Measurements from ENCODE around the gene CCDC175. TPM values are rescaled to one million over a fixed set of nuclear protein-coding genes. Genes with fewer than 3 reads are reported as not detected.

The CCDC175 gene
- polyA plus RNA-seq, 1 donor, result 1.5 TPM

DNA sequence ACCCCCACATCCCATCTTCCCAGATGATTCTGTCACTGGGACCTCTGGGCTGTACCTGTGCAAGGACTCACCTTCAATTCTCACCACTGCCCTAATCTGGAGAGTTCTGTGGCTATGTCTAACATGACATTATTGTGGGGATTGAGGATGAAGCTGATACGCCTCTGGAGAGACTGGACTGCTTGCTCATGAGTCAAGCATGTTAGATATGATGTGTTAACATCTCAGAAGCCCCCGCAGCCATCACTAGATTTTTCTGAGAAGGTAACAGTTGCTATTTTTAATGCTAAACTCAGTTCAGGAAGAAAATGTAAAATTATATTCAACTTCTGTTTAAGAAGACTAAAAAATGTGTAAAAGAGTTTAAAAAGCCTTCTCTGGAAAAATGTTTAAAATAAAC, 66.6 kb downstream of the CCDC175 start:
- no CpG with 5 or more reads among the region's 2 CpGs for WGBS (ENCODE audit: insufficient coverage, low lambda C conversion rate)
- Histone ChIP-seq H3K27ac (ENCODE audit: low read length) (no peak overlapping the region), H3K27me3 (ENCODE audit: control insufficient read depth, insufficient read depth, low read length) (no peaks in the 10 kb centered on the region)

GRCh38 chr14:59509101-59509500, 67.5 kb downstream of the CCDC175 start:
- no CpG with 5 or more reads among the region's 3 CpGs for WGBS (ENCODE audit: insufficient coverage, low lambda C conversion rate)
- no peak overlapping the region for H3K27ac ChIP-seq (ENCODE audit: low read length)
- no peak for DNase-seq

More for the DNA sequence above, 66.6 kb downstream of the CCDC175 start:
- Histone ChIP-seq H3K4me1 (ENCODE audit: control insufficient read depth, insufficient read depth, low read length) (peaks cover 28% of the 10 kb centered on the region), H3K4me3 (ENCODE audit: low read length) (no peak overlapping the region), H3K36me3 (ENCODE audit: control insufficient read depth, insufficient read depth, low read length) (no peaks in the 10 kb centered on the region), H3K9me3 (ENCODE audit: control insufficient read depth, low read depth, low read length) (no peaks in the 10 kb centered on the region)
- no peak for DNase-seq

GRCh38 chr14:59507752-59508103, 68.9 kb downstream of the CCDC175 start:
- WGBS (ENCODE audit: insufficient coverage, low lambda C conversion rate), result no CpG with 5 or more reads among the region's 3 CpGs

More at GRCh38 chr14:59509101-59509500, 67.5 kb downstream of the CCDC175 start:
- no peaks in the 10 kb centered on the region for H3K27me3 ChIP-seq (ENCODE audit: control insufficient read depth, insufficient read depth, low read length)
- H3K4me3 ChIP-seq (ENCODE audit: low read length), result no peak overlapping the region
- no peaks in the 10 kb centered on the region for H3K9me3 ChIP-seq (ENCODE audit: control insufficient read depth, low read depth, low read length)
- H3K36me3 ChIP-seq (ENCODE audit: control insufficient read depth, insufficient read depth, low read length), result no peaks in the 10 kb centered on the region
- peaks cover 28% of the 10 kb centered on the region for H3K4me1 ChIP-seq (ENCODE audit: control insufficient read depth, insufficient read depth, low read length)

DNA sequence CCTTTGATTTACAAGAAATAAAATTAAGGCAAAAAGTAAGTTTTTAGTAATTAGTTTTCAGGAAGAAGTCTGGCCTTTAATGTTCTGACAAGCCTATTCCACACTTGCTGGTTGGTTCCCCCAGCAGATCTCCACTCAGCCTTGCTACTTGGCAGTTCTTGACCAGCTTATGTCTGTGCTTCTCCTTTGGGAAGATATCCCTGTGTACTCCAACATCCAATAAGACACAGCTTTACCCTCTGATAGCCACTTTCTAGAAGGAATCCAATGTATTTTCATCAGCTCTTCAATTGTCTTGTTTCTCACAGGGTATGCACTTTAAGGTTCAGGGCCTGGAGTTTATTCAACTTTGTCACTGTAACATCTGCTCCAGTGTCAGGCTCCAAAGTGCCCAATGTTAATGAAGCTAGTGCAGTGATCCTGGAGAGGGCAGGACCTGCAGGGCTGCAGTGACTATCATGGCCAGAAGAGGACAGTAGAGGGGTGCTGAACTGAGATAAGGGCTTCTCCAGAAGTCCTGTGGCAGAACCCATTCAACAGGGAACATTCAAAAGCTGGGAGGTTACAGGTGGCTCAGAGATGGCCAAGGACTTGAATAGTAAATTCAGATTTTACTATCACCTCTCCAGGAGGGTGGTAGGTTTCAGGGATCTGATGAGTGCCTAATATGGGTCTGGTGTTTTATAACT, 69.4 kb downstream of the CCDC175 start:
- Histone ChIP-seq H3K4me1 (ENCODE audit: control insufficient read depth, insufficient read depth, low read length) (peaks cover 21% of the 10 kb centered on the region), H3K27me3 (ENCODE audit: control insufficient read depth, insufficient read depth, low read length) (no peaks in the 10 kb centered on the region), H3K4me3 (ENCODE audit: low read length) (no peak overlapping the region), H3K27ac (ENCODE audit: low read length) (peak overlapping the region; percentile 28), H3K36me3 (ENCODE audit: control insufficient read depth, insufficient read depth, low read length) (peaks cover 10% of the 10 kb centered on the region), H3K9me3 (ENCODE audit: control insufficient read depth, low read depth, low read length) (no peaks in the 10 kb centered on the region)
- peak; percentile 70 to 81 for DNase-seq

More at GRCh38 chr14:59507752-59508103, 68.9 kb downstream of the CCDC175 start:
- Histone ChIP-seq H3K27ac (ENCODE audit: low read length) (peak overlapping the region; percentile 23), H3K9me3 (ENCODE audit: control insufficient read depth, low read depth, low read length) (no peaks in the 10 kb centered on the region), H3K36me3 (ENCODE audit: control insufficient read depth, insufficient read depth, low read length) (peaks cover 10% of the 10 kb centered on the region), H3K27me3 (ENCODE audit: control insufficient read depth, insufficient read depth, low read length) (no peaks in the 10 kb centered on the region), H3K4me1 (ENCODE audit: control insufficient read depth, insufficient read depth, low read length) (peaks cover 26% of the 10 kb centered on the region), H3K4me3 (ENCODE audit: low read length) (no peak overlapping the region)
- no peak for DNase-seq

- Histone ChIP-seq H3K4me3 (ENCODE audit: low read length) (no peak overlapping the region), H3K9me3 (ENCODE audit: control insufficient read depth, low read depth, low read length) (no peaks in the 10 kb centered on the region), H3K27me3 (ENCODE audit: control insufficient read depth, insufficient read depth, low read length) (no peaks in the 10 kb centered on the region), H3K4me1 (ENCODE audit: control insufficient read depth, insufficient read depth, low read length) (peaks cover 5% of the 10 kb centered on the region), H3K36me3 (ENCODE audit: control insufficient read depth, insufficient read depth, low read length) (peaks cover 27% of the 10 kb centered on the region), H3K27ac (ENCODE audit: low read length) (no peak overlapping the region)
- no peak for DNase-seq
- WGBS (ENCODE audit: insufficient coverage, low lambda C conversion rate), result 100% methylated on average over 1 of the region's 4 CpGs
Measured at GRCh38 chr14:59503256-59503655, 73.4 kb downstream of the CCDC175 start.

DNA sequence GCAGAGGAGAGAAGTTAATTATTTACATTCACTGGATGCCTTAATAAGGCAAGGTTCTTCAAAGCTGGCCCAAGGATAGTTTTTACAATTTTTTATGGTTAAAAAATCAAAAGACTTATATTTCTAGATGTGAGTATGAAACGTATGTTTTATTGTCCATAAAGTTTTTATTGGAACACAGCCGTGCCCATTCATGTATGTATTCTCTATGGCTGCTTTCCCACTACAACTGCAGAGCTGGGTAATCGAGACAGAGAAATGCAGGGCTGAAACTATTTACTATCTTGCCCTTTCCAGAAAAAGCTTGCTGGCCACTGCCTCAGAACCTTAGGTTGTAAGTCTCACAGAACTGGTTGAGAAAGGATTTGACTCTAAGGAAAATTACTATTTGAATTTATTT, 75.9 kb downstream of the CCDC175 start:
- no peak for DNase-seq
- Histone ChIP-seq H3K27ac (ENCODE audit: low read length) (peak overlapping the region; percentile 26), H3K4me1 (ENCODE audit: control insufficient read depth, insufficient read depth, low read length) (no peaks in the 10 kb centered on the region), H3K27me3 (ENCODE audit: control insufficient read depth, insufficient read depth, low read length) (no peaks in the 10 kb centered on the region), H3K4me3 (ENCODE audit: low read length) (no peak overlapping the region), H3K36me3 (ENCODE audit: control insufficient read depth, insufficient read depth, low read length) (peaks cover 39% of the 10 kb centered on the region), H3K9me3 (ENCODE audit: control insufficient read depth, low read depth, low read length) (no peaks in the 10 kb centered on the region)
- WGBS (ENCODE audit: insufficient coverage, low lambda C conversion rate), result 75% methylated on average over 2 of the region's 3 CpGs

DNA sequence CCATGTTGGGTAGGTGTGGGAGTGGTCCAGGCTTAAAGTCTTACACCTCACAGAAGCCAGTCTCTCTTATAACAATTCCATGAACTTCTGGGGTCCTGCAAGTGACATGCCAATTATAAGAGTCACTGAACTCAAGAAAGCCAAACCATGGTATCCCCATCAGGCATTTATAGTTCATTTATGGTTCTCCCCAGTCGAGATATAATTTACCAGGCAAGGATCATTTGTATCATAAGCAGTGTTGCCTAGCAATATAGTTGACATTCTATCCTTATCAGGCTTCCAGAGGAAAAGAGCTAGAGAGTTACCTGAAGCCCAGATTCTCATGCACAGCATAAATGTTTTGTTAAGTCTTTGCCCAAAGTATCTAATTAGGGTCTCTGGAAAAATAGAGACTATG, 84.2 kb downstream of the CCDC175 start:
- no peak overlapping the region for H3K27ac ChIP-seq (ENCODE audit: low read length)
- no CpG with 5 or more reads among the region's 1 CpG for WGBS (ENCODE audit: insufficient coverage, low lambda C conversion rate)
- peaks cover 8% of the 10 kb centered on the region for H3K4me1 ChIP-seq (ENCODE audit: control insufficient read depth, insufficient read depth, low read length)
- DNase-seq, result peak in 1 of 2 donors; percentile 58
- no peaks in the 10 kb centered on the region for H3K9me3 ChIP-seq (ENCODE audit: control insufficient read depth, low read depth, low read length)
- H3K4me3 ChIP-seq (ENCODE audit: low read length), result no peak overlapping the region
- H3K27me3 ChIP-seq (ENCODE audit: control insufficient read depth, insufficient read depth, low read length), result no peaks in the 10 kb centered on the region
- H3K36me3 ChIP-seq (ENCODE audit: control insufficient read depth, insufficient read depth, low read length), result peaks cover 61% of the 10 kb centered on the region

DNA sequence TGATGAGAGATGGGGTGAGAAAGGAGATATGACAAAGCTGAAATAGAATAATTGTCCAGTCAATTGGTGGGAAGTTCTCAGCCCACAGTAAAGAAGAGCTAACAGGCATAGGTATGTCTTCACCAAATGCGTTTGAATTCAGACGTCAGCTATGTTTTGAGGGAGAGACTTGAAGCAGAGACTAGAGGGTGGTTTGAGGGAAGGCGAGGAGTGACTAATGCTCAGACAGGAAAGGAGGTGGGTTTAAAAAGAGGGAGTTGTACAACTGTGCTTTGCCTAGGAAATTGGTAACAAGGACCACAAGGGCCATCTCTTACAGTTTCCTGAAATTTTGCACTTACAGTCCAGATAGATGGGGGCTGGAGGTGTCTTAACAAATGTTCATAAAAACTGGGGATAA, 85.9 kb downstream of the CCDC175 start:
- Histone ChIP-seq H3K36me3 (ENCODE audit: control insufficient read depth, insufficient read depth, low read length) (peaks cover 53% of the 10 kb centered on the region), H3K4me3 (ENCODE audit: low read length) (no peak overlapping the region), H3K27ac (ENCODE audit: low read length) (no peak overlapping the region), H3K27me3 (ENCODE audit: control insufficient read depth, insufficient read depth, low read length) (no peaks in the 10 kb centered on the region), H3K9me3 (ENCODE audit: control insufficient read depth, low read depth, low read length) (no peaks in the 10 kb centered on the region), H3K4me1 (ENCODE audit: control insufficient read depth, insufficient read depth, low read length) (peaks cover 10% of the 10 kb centered on the region)
- no peak for DNase-seq
- WGBS (ENCODE audit: insufficient coverage, low lambda C conversion rate), result 100% methylated on average over 3 of the region's 3 CpGs

DNA sequence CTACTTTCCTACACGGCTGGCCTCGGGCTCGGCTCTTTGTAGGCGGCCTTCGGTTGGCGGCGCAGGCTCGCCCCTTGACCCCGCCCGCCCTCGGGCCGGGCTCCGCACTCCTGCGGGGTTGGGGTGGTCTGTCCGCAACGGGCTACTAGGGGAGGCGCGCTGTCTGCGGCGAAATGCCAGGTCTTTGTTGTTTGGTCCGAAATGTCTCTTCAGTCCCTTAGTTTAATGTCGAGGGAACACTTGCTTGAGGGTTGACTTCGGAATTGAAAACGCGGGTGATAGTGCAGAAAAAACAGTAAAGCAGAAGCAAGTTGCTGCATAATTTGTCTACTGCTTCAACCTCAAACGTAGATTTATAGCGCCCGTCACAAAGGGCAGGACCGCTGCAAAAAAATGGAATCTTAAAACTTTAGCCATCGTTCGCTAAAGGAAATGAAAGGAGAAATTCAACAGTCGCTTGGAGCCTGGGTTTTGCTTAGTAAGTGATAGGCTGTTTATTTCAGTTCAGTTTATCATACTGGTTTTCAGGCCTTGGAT, 91.9 kb downstream of the CCDC175 start:
- 0% methylated on average over 3 of the region's 32 CpGs for WGBS (ENCODE audit: insufficient coverage, low lambda C conversion rate)
- H3K9me3 ChIP-seq (ENCODE audit: control insufficient read depth, low read depth, low read length), result no peaks in the 10 kb centered on the region
- H3K4me3 ChIP-seq (ENCODE audit: low read length), result peak overlapping the region; percentile 95
- H3K4me1 ChIP-seq (ENCODE audit: control insufficient read depth, insufficient read depth, low read length), result peaks cover 34% of the 10 kb centered on the region
- H3K27me3 ChIP-seq (ENCODE audit: control insufficient read depth, insufficient read depth, low read length), result no peaks in the 10 kb centered on the region
- H3K27ac ChIP-seq (ENCODE audit: low read length), result peak overlapping the region; percentile 94
- peaks cover 15% of the 10 kb centered on the region for H3K36me3 ChIP-seq (ENCODE audit: control insufficient read depth, insufficient read depth, low read length)
- no peak for DNase-seq

- no peaks in the 10 kb centered on the region for H3K27me3 ChIP-seq (ENCODE audit: control insufficient read depth, insufficient read depth, low read length)
- WGBS (ENCODE audit: insufficient coverage, low lambda C conversion rate), result no CpG with 5 or more reads among the region's 92 CpGs
- H3K4me1 ChIP-seq (ENCODE audit: control insufficient read depth, insufficient read depth, low read length), result peaks cover 34% of the 10 kb centered on the region
Measured at GRCh38 chr14:59483819-59484638, 92.6 kb downstream of the CCDC175 start, which contains the start of the genes JKAMP and L3HYPDH. TSS of gene JKAMP (plus strand) at chr14:59484517. CDS start at chr14:59484590, 73 bp downstream. TSS of gene L3HYPDH (minus strand) at chr14:59484408. CDS start at chr14:59484316, 92 bp downstream.

More at GRCh38 chr14:59483819-59484638, 92.6 kb downstream of the CCDC175 start, which contains the start of the genes JKAMP and L3HYPDH:
- peak within 1 kb of the TSS; percentile 94 for H3K27ac ChIP-seq (ENCODE audit: low read length)
- peak; percentile 95 to 97 for DNase-seq
- no peaks in the 10 kb centered on the region for H3K9me3 ChIP-seq (ENCODE audit: control insufficient read depth, low read depth, low read length)
- H3K4me3 ChIP-seq (ENCODE audit: low read length), result peak within 1 kb of the TSS; percentile 95
- H3K36me3 ChIP-seq (ENCODE audit: control insufficient read depth, insufficient read depth, low read length), result peaks cover 8% of the 10 kb centered on the region

Measured in large intestine (tissue), 3 donors.